ENCODE measurements around the gene ASAP3.

DNA sequence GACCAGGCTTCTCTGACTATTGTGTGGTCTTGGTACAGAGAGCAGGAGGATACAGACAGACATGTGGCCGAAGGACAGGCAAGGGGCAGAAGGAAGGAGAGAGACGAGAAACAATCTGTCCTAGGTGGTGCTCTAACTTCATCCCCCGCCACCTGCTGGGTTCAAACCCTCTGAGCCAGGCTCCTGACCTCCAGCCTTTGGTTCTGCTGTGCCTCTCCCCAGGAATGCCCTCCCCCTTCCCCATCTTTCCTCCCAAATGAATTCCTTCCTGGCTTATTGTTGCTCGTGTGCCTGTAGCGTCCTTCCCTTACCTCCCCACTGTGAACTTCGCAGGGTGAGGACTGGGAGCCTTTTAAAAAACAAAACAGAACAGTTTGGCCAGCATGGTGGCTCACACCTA lies 64.8 kb downstream of the ASAP3 start:
- no peak for TF ChIP-seq EZH2 (optimal IDR thresholded peaks at IDR 0.05; ENCODE audit: low read depth, low read length)
- TF ChIP-seq, protein P1, sequence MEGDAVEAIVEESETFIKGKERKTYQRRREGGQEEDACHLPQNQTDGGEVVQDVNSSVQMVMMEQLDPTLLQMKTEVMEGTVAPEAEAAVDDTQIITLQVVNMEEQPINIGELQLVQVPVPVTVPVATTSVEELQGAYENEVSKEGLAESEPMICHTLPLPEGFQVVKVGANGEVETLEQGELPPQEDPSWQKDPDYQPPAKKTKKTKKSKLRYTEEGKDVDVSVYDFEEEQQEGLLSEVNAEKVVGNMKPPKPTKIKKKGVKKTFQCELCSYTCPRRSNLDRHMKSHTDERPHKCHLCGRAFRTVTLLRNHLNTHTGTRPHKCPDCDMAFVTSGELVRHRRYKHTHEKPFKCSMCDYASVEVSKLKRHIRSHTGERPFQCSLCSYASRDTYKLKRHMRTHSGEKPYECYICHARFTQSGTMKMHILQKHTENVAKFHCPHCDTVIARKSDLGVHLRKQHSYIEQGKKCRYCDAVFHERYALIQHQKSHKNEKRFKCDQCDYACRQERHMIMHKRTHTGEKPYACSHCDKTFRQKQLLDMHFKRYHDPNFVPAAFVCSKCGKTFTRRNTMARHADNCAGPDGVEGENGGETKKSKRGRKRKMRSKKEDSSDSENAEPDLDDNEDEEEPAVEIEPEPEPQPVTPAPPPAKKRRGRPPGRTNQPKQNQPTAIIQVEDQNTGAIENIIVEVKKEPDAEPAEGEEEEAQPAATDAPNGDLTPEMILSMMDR (IDR thresholded peaks at IDR 0.05; ENCODE audit: low read length): no peak
- no peak for TF ChIP-seq EZH2phosphoT487 (IDR thresholded peaks at IDR 0.05; ENCODE audit: low read length)

Data from MM.1S (cell line).